Measurements from ENCODE around the gene AIPL1. TPM values are rescaled to one million over a fixed set of nuclear protein-coding genes. Genes with fewer than 3 reads are reported as not detected.

AIPL1 gene
- total RNA-seq, 1 experiment from 2014 or later: 0.46 TPM

DNA sequence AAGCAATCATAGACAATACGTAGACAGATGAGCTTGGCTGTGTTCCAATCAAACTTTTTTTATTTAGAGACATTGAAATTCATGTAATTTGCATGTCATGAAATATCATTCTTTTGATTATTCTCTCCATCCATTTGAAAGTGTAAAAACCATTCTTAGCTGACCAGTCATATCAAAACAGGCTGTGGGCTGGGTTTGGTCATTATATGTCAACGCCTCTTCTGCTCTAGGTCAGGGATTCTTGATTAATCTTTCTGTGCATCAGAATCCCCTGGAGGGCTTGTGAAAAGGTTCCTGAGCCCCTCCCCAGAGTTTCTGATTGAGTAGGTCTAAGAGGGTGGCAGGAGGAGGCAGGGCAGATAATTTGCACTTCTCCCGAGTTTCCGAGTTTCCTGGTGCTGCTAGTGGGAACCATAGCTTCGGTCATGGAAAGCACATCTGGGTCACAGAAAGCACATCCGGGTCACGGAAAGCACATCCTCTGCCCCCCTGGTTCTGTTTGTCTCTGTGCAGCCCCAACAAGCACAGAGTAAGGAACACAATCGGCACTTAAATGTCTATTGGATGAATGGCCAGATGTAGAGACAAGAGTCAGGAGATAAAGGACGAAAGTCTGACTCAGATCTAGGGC lies 25.7 kb upstream of the AIPL1 start:
- ATAC-seq (no peak), DNase-seq (ENCODE audit: low spot score) (no peak)
- POLR2A ChIA-PET: no interaction called here
- Mint-ChIP-seq H3K9me3 (no peaks in the 10 kb centered on the region), H3K27me3 (ENCODE audit: low read depth) (no peaks in the 10 kb centered on the region; the same call in 1 of the 2 replicates), H3K36me3 (no peaks in the 10 kb centered on the region), H3K4me1 (peaks cover 23% of the 10 kb centered on the region), H3K4me3 (no peak overlapping the region), H3K27ac (no peak overlapping the region)
- CTCF ChIA-PET: no interaction called here
- TF ChIP-seq, protein P1, sequence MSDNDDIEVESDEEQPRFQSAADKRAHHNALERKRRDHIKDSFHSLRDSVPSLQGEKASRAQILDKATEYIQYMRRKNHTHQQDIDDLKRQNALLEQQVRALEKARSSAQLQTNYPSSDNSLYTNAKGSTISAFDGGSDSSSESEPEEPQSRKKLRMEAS (CRISPR knock-in tag; IDR thresholded peaks at IDR 0.05): no peak
- TF ChIP-seq SMAD4 (CRISPR knock-in tag; IDR thresholded peaks at IDR 0.05) (no peak), NR1H2 (CRISPR knock-in tag; IDR thresholded peaks at IDR 0.05) (no peak), ETV6 (CRISPR knock-in tag; IDR thresholded peaks at IDR 0.05) (no peak), ZNF396 (CRISPR knock-in tag; IDR thresholded peaks at IDR 0.05; ENCODE audit: borderline replicate concordance) (no peak), ZNF423 (CRISPR knock-in tag; IDR thresholded peaks at IDR 0.05) (no peak), ZNF232 (CRISPR knock-in tag; IDR thresholded peaks at IDR 0.05) (no peak), TP53 (CRISPR knock-in tag; IDR thresholded peaks at IDR 0.05) (no peak), CREM (CRISPR knock-in tag; IDR thresholded peaks at IDR 0.05) (no peak)
- TF ChIP-seq, protein P2, sequence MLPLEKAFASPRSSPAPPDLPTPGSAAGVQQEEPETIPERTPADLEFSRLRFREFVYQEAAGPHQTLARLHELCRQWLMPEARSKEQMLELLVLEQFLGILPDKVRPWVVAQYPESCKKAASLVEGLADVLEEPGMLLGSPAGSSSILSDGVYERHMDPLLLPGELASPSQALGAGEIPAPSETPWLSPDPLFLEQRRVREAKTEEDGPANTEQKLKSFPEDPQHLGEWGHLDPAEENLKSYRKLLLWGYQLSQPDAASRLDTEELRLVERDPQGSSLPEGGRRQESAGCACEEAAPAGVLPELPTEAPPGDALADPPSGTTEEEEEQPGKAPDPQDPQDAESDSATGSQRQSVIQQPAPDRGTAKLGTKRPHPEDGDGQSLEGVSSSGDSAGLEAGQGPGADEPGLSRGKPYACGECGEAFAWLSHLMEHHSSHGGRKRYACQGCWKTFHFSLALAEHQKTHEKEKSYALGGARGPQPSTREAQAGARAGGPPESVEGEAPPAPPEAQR (CRISPR knock-in tag; IDR thresholded peaks at IDR 0.05): no peak
- TF ChIP-seq, protein P3, sequence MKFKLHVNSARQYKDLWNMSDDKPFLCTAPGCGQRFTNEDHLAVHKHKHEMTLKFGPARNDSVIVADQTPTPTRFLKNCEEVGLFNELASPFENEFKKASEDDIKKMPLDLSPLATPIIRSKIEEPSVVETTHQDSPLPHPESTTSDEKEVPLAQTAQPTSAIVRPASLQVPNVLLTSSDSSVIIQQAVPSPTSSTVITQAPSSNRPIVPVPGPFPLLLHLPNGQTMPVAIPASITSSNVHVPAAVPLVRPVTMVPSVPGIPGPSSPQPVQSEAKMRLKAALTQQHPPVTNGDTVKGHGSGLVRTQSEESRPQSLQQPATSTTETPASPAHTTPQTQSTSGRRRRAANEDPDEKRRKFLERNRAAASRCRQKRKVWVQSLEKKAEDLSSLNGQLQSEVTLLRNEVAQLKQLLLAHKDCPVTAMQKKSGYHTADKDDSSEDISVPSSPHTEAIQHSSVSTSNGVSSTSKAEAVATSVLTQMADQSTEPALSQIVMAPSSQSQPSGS (CRISPR knock-in tag; IDR thresholded peaks at IDR 0.05; ENCODE audit: borderline replicate concordance, low read depth): no peak
- TF ChIP-seq, protein P4, sequence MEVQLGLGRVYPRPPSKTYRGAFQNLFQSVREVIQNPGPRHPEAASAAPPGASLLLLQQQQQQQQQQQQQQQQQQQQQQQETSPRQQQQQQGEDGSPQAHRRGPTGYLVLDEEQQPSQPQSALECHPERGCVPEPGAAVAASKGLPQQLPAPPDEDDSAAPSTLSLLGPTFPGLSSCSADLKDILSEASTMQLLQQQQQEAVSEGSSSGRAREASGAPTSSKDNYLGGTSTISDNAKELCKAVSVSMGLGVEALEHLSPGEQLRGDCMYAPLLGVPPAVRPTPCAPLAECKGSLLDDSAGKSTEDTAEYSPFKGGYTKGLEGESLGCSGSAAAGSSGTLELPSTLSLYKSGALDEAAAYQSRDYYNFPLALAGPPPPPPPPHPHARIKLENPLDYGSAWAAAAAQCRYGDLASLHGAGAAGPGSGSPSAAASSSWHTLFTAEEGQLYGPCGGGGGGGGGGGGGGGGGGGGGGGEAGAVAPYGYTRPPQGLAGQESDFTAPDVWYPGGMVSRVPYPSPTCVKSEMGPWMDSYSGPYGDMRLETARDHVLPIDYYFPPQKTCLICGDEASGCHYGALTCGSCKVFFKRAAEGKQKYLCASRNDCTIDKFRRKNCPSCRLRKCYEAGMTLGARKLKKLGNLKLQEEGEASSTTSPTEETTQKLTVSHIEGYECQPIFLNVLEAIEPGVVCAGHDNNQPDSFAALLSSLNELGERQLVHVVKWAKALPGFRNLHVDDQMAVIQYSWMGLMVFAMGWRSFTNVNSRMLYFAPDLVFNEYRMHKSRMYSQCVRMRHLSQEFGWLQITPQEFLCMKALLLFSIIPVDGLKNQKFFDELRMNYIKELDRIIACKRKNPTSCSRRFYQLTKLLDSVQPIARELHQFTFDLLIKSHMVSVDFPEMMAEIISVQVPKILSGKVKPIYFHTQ (CRISPR knock-in tag; IDR thresholded peaks at IDR 0.05): no peak
- TF ChIP-seq, protein P5, sequence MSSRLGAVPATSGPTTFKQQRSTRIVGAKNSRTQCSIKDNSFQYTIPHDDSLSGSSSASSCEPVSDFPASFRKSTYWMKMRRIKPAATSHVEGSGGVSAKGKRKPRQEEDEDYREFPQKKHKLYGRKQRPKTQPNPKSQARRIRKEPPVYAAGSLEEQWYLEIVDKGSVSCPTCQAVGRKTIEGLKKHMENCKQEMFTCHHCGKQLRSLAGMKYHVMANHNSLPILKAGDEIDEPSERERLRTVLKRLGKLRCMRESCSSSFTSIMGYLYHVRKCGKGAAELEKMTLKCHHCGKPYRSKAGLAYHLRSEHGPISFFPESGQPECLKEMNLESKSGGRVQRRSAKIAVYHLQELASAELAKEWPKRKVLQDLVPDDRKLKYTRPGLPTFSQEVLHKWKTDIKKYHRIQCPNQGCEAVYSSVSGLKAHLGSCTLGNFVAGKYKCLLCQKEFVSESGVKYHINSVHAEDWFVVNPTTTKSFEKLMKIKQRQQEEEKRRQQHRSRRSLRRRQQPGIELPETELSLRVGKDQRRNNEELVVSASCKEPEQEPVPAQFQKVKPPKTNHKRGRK (CRISPR knock-in tag; IDR thresholded peaks at IDR 0.05; ENCODE audit: borderline replicate concordance): no peak

DNA sequence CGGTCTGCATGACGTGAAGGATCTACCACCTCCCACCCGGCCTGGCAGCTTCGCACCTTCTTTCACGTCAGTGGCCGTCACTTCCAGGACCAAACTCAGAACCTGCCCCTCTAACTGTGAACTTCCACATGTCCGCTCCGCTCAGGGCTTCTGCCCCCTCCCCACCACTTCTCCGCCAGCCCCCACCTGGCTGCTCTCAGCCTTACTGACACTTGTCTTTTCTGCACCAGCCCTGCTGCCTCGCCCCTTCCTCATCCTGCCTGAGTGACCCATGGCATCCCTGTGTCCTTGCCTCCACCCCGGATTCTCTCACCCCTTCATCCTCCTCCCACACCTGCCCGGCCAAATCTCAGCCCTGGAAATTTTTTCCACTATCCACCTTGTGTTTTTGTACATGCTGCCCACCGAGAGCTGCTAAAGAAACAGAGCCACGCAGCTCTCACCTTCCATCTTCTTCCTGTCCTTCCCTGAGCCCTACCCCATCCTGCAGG lies 23.6 kb upstream of the AIPL1 start:
- Mint-ChIP-seq H3K9me3 (no peaks in the 10 kb centered on the region), H3K4me3 (no peak overlapping the region), H3K36me3 (no peaks in the 10 kb centered on the region), H3K27ac (no peak overlapping the region), H3K4me1 (peaks cover 35% of the 10 kb centered on the region), H3K27me3 (ENCODE audit: low read depth) (no peaks in the 10 kb centered on the region; the same call in 1 of the 2 replicates)
- CTCF ChIA-PET: interaction anchor here (1.0 kb wide), 1 partner anchor 37 kb away, joined by 3 read pairs; no protein-coding TSS in a partner anchor
- POLR2A ChIA-PET: no interaction called here
- ATAC-seq (no peak), DNase-seq (ENCODE audit: low spot score) (no peak)
- TF ChIP-seq, protein P6, sequence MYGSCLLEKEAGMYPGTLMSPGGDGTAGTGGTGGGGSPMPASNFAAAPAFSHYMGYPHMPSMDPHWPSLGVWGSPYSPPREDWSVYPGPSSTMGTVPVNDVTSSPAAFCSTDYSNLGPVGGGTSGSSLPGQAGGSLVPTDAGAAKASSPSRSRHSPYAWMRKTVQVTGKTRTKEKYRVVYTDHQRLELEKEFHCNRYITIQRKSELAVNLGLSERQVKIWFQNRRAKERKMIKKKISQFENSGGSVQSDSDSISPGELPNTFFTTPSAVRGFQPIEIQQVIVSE (CRISPR knock-in tag; IDR thresholded peaks at IDR 0.05; ENCODE audit: borderline replicate concordance): no peak
- TF ChIP-seq, protein P2 (CRISPR knock-in tag; IDR thresholded peaks at IDR 0.05): no peak
- no peak for TF ChIP-seq NFE2L1 (CRISPR knock-in tag; IDR thresholded peaks at IDR 0.05)
- TF ChIP-seq, protein P7, sequence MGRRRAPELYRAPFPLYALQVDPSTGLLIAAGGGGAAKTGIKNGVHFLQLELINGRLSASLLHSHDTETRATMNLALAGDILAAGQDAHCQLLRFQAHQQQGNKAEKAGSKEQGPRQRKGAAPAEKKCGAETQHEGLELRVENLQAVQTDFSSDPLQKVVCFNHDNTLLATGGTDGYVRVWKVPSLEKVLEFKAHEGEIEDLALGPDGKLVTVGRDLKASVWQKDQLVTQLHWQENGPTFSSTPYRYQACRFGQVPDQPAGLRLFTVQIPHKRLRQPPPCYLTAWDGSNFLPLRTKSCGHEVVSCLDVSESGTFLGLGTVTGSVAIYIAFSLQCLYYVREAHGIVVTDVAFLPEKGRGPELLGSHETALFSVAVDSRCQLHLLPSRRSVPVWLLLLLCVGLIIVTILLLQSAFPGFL (CRISPR knock-in tag; IDR thresholded peaks at IDR 0.05; ENCODE audit: borderline replicate concordance): no peak
- no peak for TF ChIP-seq ZNF396 (CRISPR knock-in tag; IDR thresholded peaks at IDR 0.05; ENCODE audit: borderline replicate concordance)
- TF ChIP-seq NR3C1 (CRISPR knock-in tag; conservative IDR thresholded peaks at IDR 0.05; ENCODE audit: low read depth): no peak
- TF ChIP-seq ZNF138 (CRISPR knock-in tag; conservative IDR thresholded peaks at IDR 0.05): no peak
- TF ChIP-seq RELA (CRISPR knock-in tag; IDR thresholded peaks at IDR 0.05; ENCODE audit: borderline replicate concordance): no peak
- no peak for TF ChIP-seq ATF1 (CRISPR knock-in tag; IDR thresholded peaks at IDR 0.05)
- no peak for TF ChIP-seq JAZF1 (CRISPR knock-in tag; IDR thresholded peaks at IDR 0.05)
- TF ChIP-seq, protein P8, sequence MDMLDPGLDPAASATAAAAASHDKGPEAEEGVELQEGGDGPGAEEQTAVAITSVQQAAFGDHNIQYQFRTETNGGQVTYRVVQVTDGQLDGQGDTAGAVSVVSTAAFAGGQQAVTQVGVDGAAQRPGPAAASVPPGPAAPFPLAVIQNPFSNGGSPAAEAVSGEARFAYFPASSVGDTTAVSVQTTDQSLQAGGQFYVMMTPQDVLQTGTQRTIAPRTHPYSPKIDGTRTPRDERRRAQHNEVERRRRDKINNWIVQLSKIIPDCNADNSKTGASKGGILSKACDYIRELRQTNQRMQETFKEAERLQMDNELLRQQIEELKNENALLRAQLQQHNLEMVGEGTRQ (CRISPR knock-in tag; IDR thresholded peaks at IDR 0.05): no peak
- TF ChIP-seq ZNF232 (CRISPR knock-in tag; IDR thresholded peaks at IDR 0.05): no peak
- TF ChIP-seq ETV6 (CRISPR knock-in tag; IDR thresholded peaks at IDR 0.05): no peak

Measured in WTC11 (cell line).